ENCODE data around the gene RPGRIP1L. TPM values are rescaled to one million over a fixed set of nuclear protein-coding genes. Genes with fewer than 3 reads are reported as not detected.

RPGRIP1L gene
- total and polyA plus RNA-seq, 2 of the 8 experiments (the other 6 are each of a cell fraction or from before 2014, with no cell fraction given): 4.0 to 13.7 TPM

DNA sequence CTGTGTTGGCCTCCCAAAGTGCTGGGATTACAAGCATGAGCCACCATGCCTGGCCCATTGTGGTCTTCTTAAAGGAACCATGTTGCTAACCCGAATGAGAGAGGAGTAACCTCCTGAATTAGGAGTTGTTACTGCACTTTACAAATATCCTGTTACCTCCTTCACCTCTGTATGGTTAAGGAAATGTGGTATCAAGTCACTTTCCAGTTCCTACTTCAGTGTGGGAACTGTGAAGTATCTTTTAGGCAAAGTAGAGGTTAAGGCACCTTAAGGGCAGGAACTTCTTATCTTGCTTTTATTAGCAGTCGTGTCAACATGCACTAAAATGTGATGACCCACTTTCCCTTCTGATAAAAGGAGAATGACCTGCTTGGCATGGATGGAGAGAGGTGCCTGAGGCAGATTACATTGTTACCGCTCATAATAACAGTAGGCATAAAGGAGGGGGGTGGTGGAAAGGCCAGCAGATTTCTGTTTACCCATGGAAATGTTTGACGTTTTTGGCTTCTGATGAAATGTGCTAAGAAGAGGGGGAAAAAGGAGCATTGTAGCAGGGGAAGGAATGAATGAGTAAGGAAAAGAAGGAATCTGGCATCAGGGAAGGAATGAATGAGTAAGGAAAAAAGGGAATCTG is 28.8 kb upstream of the RPGRIP1L start (continued):
- TF ChIP-seq EGR1 (IDR thresholded peaks at IDR 0.05; ENCODE audit: borderline replicate concordance, low read depth, low read length) (no peak), TAF1 (IDR thresholded peaks at IDR 0.05; ENCODE audit: low read depth, low read length) (no peak), CHD7 (IDR thresholded peaks at IDR 0.05; ENCODE audit: insufficient replicate concordance, low read length) (no peak), SUZ12 (IDR thresholded peaks at IDR 0.05; ENCODE audit: low read length) (no peak)

Measured in H1 (cell line).